ENCODE results near the gene ANKS1A. TPM values are rescaled to one million over a fixed set of nuclear protein-coding genes. Genes with fewer than 3 reads are reported as not detected.
A peak's percentile ranks its signal among the peaks of the same experiment; 100 is the strongest.

The ANKS1A gene
- total RNA-seq, 1 experiment from 2014 or later: 26.5 TPM

DNA sequence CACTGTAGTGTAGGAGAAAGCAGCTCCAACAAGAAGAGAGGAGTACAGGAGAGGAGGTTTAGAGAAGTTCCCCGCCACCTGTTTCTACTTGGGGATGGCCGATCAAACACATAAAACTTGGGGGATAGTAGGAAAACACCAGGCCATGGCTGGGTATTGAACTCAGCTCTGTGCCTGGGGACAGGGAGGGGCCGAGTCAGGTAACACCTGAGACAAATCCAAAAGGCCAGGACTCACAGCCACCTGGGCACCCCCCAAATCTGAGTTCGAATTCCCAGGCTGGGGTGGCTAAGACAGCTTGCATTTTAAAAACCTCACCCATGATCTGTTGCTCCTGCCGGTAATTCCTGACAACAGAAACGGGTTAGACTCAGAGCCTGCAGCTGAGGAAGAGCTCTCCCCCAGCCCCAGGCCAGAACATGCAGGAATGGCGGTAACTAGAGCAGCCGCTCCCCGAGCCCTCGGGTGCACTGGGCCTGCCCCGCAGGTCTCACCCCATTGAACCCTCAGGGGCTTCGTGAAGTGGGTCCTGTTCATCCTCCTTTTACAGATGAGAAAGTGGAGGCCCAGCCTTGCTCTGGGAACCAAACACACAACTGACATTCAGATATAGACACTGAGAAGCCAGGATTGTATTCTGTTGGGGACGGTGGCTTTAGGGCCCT is 191.1 kb downstream of the ANKS1A start:
- Histone ChIP-seq H3K27ac (ENCODE audit: insufficient read length, low read depth, low read length) (no peak overlapping the region), H2AFZ (ENCODE audit: low read length) (no peak overlapping the region), H3K18ac (ENCODE audit: insufficient read length, low read depth, low read length) (no peak overlapping the region), H3K56ac (ENCODE audit: insufficient read length, low read depth, low read length) (no peak overlapping the region), H4K5ac (ENCODE audit: insufficient read length, low read depth, low read length) (no peak overlapping the region), H3K4me1 (ENCODE audit: insufficient read depth, low read length) (no peaks in the 10 kb centered on the region), H3K9ac (ENCODE audit: extremely low read depth, insufficient read length, low read length) (no peak overlapping the region), H3K9me3 (ENCODE audit: control insufficient read depth, low read depth, low read length) (no peaks in the 10 kb centered on the region), H2BK5ac (ENCODE audit: insufficient read length, low read length) (no peak overlapping the region), H3K79me2 (ENCODE audit: insufficient read depth, low read length) (no peaks in the 10 kb centered on the region), H4K20me1 (ENCODE audit: control insufficient read depth, insufficient read depth, insufficient read length) (no peaks in the 10 kb centered on the region), H3K27me3 (ENCODE audit: insufficient read depth, low read length) (no peaks in the 10 kb centered on the region), H3T11ph (ENCODE audit: low read length) (no peak overlapping the region), H3K23ac (ENCODE audit: insufficient read length, low read depth, low read length) (no peak overlapping the region), H3K4me2 (ENCODE audit: insufficient read depth, insufficient read length, low read length) (no peak overlapping the region), H3K4ac (ENCODE audit: low read depth, low read length) (no peak overlapping the region), H2BK15ac (ENCODE audit: low read depth, low read length) (no peak overlapping the region), H4K91ac (ENCODE audit: insufficient read length, low read depth, low read length) (no peak overlapping the region), H3K14ac (ENCODE audit: insufficient read depth, low read length) (no peak overlapping the region), H2BK20ac (ENCODE audit: low read depth, low read length, poor library complexity, severe bottlenecking) (no peak overlapping the region), H4K8ac (replicated peaks; ENCODE audit: insufficient read length, low read depth, low read length) (no peak overlapping the region), H3K79me1 (ENCODE audit: insufficient read depth, low read depth, low read length, poor library complexity, severe bottlenecking) (no peaks in the 10 kb centered on the region), H3K23me2 (ENCODE audit: insufficient read length, low read depth, low read length, poor library complexity, severe bottlenecking) (no peaks in the 10 kb centered on the region), H2BK12ac (ENCODE audit: insufficient read length, low read depth, low read length) (no peak overlapping the region), H2AK5ac (ENCODE audit: insufficient read length, low read length) (no peak overlapping the region), H2BK120ac (ENCODE audit: low read depth, low read length, poor library complexity, severe bottlenecking) (no peak overlapping the region)
- WGBS (ENCODE audit: extremely low coverage, insufficient read length, low lambda C conversion rate): no CpG with 5 or more reads among the region's 13 CpGs
- peaks cover 8 to 44% (median 43%) of the 10 kb centered on the region in 3 experiments for H3K36me3 Mint-ChIP-seq (ENCODE audit: insufficient read depth in 1 of 3, low read depth in 3 of 3)
- H3K4me3 Mint-ChIP-seq: no peak overlapping the region
- H3K27me3 Mint-ChIP-seq (ENCODE audit: low read depth): no peaks in the 10 kb centered on the region
- TF ChIP-seq CTCF (conservative IDR thresholded peaks at IDR 0.05): no peak
- no peak for DNase-seq
- H3K9me3 Mint-ChIP-seq: no peaks in the 10 kb centered on the region; a peak in 1 of 5 replicates
- peak overlapping the region in 2 of 3 experiments; percentile 4 to 39; a peak in 1 of 7 replicates for H3K27ac Mint-ChIP-seq
- H3K4me1 Mint-ChIP-seq: peaks cover 18 to 23% of the 10 kb centered on the region in 2 experiments

All from H9 (cell line).